CD4-positive, alpha-beta T cell (primary cell): ENCODE results near the gene HS6ST2. TPM values are rescaled to one million over a fixed set of nuclear protein-coding genes. Genes with fewer than 3 reads are reported as not detected.

Experiments
- ATAC-seq: fragments of 200-7000 bp; cut with Tn5 transposase; one replicate; pipeline ENCODE4 v1.10.0; 2022; ENCODE audit warnings: mild to moderate bottlenecking; ENCODE audit not compliant: poor library complexity
- CTCF ChIA-PET: fragments of 350-600 bp; sonication (Branson Sonifier 250); formaldehyde crosslinking; loops from one replicate; lab custom pipeline; 2021; ENCODE audit warnings: antibody characterized with exemption, inconsistent platforms; lab: Charles Lee
- POLR2A ChIA-PET: fragments of 350-600 bp; sonication (Branson Sonifier 250); formaldehyde crosslinking; loops from one replicate; lab custom pipeline; 2021; ENCODE audit warnings: antibody characterized with exemption, inconsistent platforms; lab: Charles Lee
- DNase-seq, 14 experiments: peaks; one replicate each; pipeline ENCODE4 v3.0.0-alpha.2; 2013 to 2020; ENCODE audit warnings: mixed read lengths in 2 of 14
- H3K27ac ChIP-seq, 2 donors: one replicate each; pipeline versions ENCODE4 v1.5.1 to v1.7.0; 2013; ENCODE audit warnings: low read length in 2 of 2, low read depth in 1 of 2, mild to moderate bottlenecking in 1 of 2
- H3K27me3 ChIP-seq, 2 experiments: 1 replicate in 1 of 2; 2 replicates in 1 of 2; pipeline versions ENCODE4 v1.6.1 to v1.7.0; 2013; ENCODE audit warnings: low read length in 2 of 2, control low read depth in 1 of 2, mild to moderate bottlenecking in 1 of 2, moderate library complexity in 1 of 2; ENCODE audit not compliant: insufficient read depth in 2 of 2, control insufficient read depth in 1 of 2
- H3K36me3 ChIP-seq: one replicate; pipeline ENCODE4 v1.6.1; 2013; ENCODE audit warnings: low read length, control low read depth; ENCODE audit not compliant: insufficient read depth
- H3K4me1 ChIP-seq: one replicate; pipeline ENCODE4 v1.6.1; 2013; ENCODE audit warnings: low read length, control low read depth; ENCODE audit not compliant: insufficient read depth
- H3K4me3 ChIP-seq: one replicate; pipeline ENCODE4 v1.5.1; 2013; ENCODE audit warnings: mild to moderate bottlenecking, low read length, moderate library complexity
- H3K9me3 ChIP-seq, 2 experiments: 1 replicate in 1 of 2; 2 replicates in 1 of 2; pipeline versions ENCODE4 v1.6.1 to v1.7.0; 2013; ENCODE audit warnings: low read length in 2 of 2, mild to moderate bottlenecking in 2 of 2, control low read depth in 1 of 2, moderate library complexity in 1 of 2; ENCODE audit not compliant: control insufficient read depth in 1 of 2, insufficient read depth in 1 of 2
- H3K27ac Mint-ChIP-seq: one replicate; pipeline ENCODE4 v1.8.0; 2020; ENCODE audit warnings: mixed read lengths
- H3K27me3 Mint-ChIP-seq: one replicate; pipeline ENCODE4 v1.8.0; 2021; ENCODE audit warnings: mixed read lengths
- H3K36me3 Mint-ChIP-seq: one replicate; pipeline ENCODE4 v1.8.0; 2021; ENCODE audit warnings: low read depth, mixed read lengths
- H3K4me1 Mint-ChIP-seq: one replicate; pipeline ENCODE4 v1.8.0; 2021; ENCODE audit warnings: low read depth, mixed read lengths
- H3K4me3 Mint-ChIP-seq: one replicate; pipeline ENCODE4 v1.8.0; 2020; ENCODE audit warnings: mild to moderate bottlenecking, mixed read lengths
- H3K9me3 Mint-ChIP-seq: one replicate; pipeline ENCODE4 v1.8.0; 2020; ENCODE audit warnings: mixed read lengths
- CTCF ChIP-seq: fragments of 200-600 bp; IDR thresholded peaks from one replicate; pipeline ENCODE4 v1.8.0; 2022; ENCODE audit warnings: antibody characterized with exemption, mild to moderate bottlenecking
- intact Hi-C, 2 experiments: fragments of 100-400 bp; cut with DNase I in 1 of 2; cut with micrococcal nuclease in 1 of 2; formaldehyde crosslinking; loops; one replicate each; pipeline versions ENCODE4 v1.15.1 to v1.9.0; 2023 to 2025; cut with DNase I, micrococcal nuclease
- total RNA-seq, 174 experiments: library from RNA in 2 of 174; stranded (reverse) in 2 of 174; gene quantifications; one replicate each; pipeline ENCODE4 v1.2.3 and lab custom pipeline; 2021 to 2026

HS6ST2 gene
- total RNA-seq, 2 experiments from 2014 or later: not detected

GRCh38 chrX:132809581-132809980 lies 148.8 kb downstream of the HS6ST2 start:
- ChIA-PET POLR2A (no interaction called here), CTCF (no interaction called here)
- intact Hi-C loops: no loop called here
- no peak for TF ChIP-seq CTCF
- Histone ChIP-seq H3K9me3 (no peaks in the 10 kb centered on the region), H3K36me3 (no peaks in the 10 kb centered on the region), H3K27me3 (no peaks in the 10 kb centered on the region), H3K27ac (no peak overlapping the region), H3K4me1 (no peaks in the 10 kb centered on the region), H3K4me3 (no peak overlapping the region)
- H3K9me3 Mint-ChIP-seq: no peaks in the 10 kb centered on the region
- ATAC-seq: no peak
- DNase-seq: no peak
- no peaks in the 10 kb centered on the region for H3K27me3 Mint-ChIP-seq
- H3K4me3 Mint-ChIP-seq: no peak overlapping the region
- no peaks in the 10 kb centered on the region for H3K36me3 Mint-ChIP-seq
- H3K27ac Mint-ChIP-seq: no peak overlapping the region
- no peaks in the 10 kb centered on the region for H3K4me1 Mint-ChIP-seq

GRCh38 chrX:132807411-132808030 lies 150.9 kb downstream of the HS6ST2 start:
- Mint-ChIP-seq H3K4me1 (no peaks in the 10 kb centered on the region), H3K36me3 (no peaks in the 10 kb centered on the region), H3K27me3 (no peaks in the 10 kb centered on the region), H3K27ac (no peak overlapping the region), H3K4me3 (no peak overlapping the region), H3K9me3 (no peaks in the 10 kb centered on the region)
- no peak for DNase-seq
- no peak for ATAC-seq
- Histone ChIP-seq H3K4me1 (no peaks in the 10 kb centered on the region), H3K27ac (no peak overlapping the region), H3K9me3 (no peaks in the 10 kb centered on the region), H3K27me3 (no peaks in the 10 kb centered on the region), H3K4me3 (no peak overlapping the region), H3K36me3 (no peaks in the 10 kb centered on the region)
- intact Hi-C loops: no loop called here
- CTCF ChIA-PET: interaction anchor here (0.9 kb wide), 1 partner anchor 9 kb away, joined by 3 read pairs; no protein-coding TSS in a partner anchor
- TF ChIP-seq CTCF: no peak
- POLR2A ChIA-PET: no interaction called here

- Mint-ChIP-seq H3K27ac (no peak overlapping the region), H3K4me1 (no peaks in the 10 kb centered on the region)
- CTCF ChIA-PET: no interaction called here
These were observed 156.4 kb downstream of the HS6ST2 start for GRCh38 chrX:132802033-132802432.

More at GRCh38 chrX:132802033-132802432, 156.4 kb downstream of the HS6ST2 start:
- intact Hi-C loops: no loop called here
- H3K27me3 Mint-ChIP-seq: no peaks in the 10 kb centered on the region
- POLR2A ChIA-PET: no interaction called here
- no peaks in the 10 kb centered on the region for H3K9me3 Mint-ChIP-seq
- Histone ChIP-seq H3K4me1 (no peaks in the 10 kb centered on the region), H3K27me3 (no peaks in the 10 kb centered on the region), H3K9me3 (no peaks in the 10 kb centered on the region), H3K36me3 (no peaks in the 10 kb centered on the region), H3K27ac (no peak overlapping the region), H3K4me3 (no peak overlapping the region)
- no peak for TF ChIP-seq CTCF
- H3K36me3 Mint-ChIP-seq: no peaks in the 10 kb centered on the region
- no peak for ATAC-seq
- DNase-seq: no peak
- no peak overlapping the region for H3K4me3 Mint-ChIP-seq
